HepG2 (cell line): Measurements from ENCODE around the gene ELP5. TPM values are rescaled to one million over a fixed set of nuclear protein-coding genes. Genes with fewer than 3 reads are reported as not detected.

Experiments
- DZIP1 ChIP-seq: sonication (generic); formaldehyde crosslinking; IDR thresholded peaks from 2 replicates; pipeline ENCODE4 v1.5.0; 2020; ENCODE audit warnings: mild to moderate bottlenecking, missing genetic modification reagents
- ETV5 ChIP-seq: IDR thresholded peaks from 2 replicates; pipeline ENCODE4 v1.6.1; 2018; ENCODE audit warnings: missing biosample characterization, missing genetic modification reagents, inconsistent platforms, borderline replicate concordance
- ETV6 ChIP-seq: sonication (generic); formaldehyde crosslinking; conservative IDR thresholded peaks from 2 replicates; pipeline ENCODE4 v1.4.0; 2020; ENCODE audit warnings: missing genetic modification reagents
- GATAD1 ChIP-seq: IDR thresholded peaks from 2 replicates; pipeline ENCODE4 v1.6.1; 2016; ENCODE audit warnings: missing genetic modification reagents, missing compliant biosample characterization
- HOMEZ ChIP-seq: IDR thresholded peaks from 2 replicates; pipeline ENCODE4 v1.6.1; 2016; ENCODE audit warnings: low read depth
- MTA1 ChIP-seq: sonication (generic); formaldehyde crosslinking; IDR thresholded peaks from 2 replicates; pipeline ENCODE4 v1.4.0; 2020; ENCODE audit warnings: missing genetic modification reagents, mild to moderate bottlenecking, borderline replicate concordance
- MXI1 ChIP-seq: IDR thresholded peaks from 3 replicates; pipeline ENCODE4 v1.6.1; 2012; ENCODE audit warnings: low read depth, low read length, inconsistent platforms, borderline replicate concordance
- NFIB ChIP-seq: sonication (generic); formaldehyde crosslinking; IDR thresholded peaks from 2 replicates; pipeline ENCODE4 v1.9.0; 2021; ENCODE audit warnings: missing genetic modification reagents, mild to moderate bottlenecking, borderline replicate concordance
- NRL ChIP-seq: sonication (generic); formaldehyde crosslinking; IDR thresholded peaks from 2 replicates; pipeline ENCODE4 v1.5.0; 2020; ENCODE audit warnings: missing genetic modification reagents, mild to moderate bottlenecking, moderate library complexity, borderline replicate concordance
- RAD21 ChIP-seq: fragments of 450-650 bp; formaldehyde crosslinking; IDR thresholded peaks from 2 replicates; pipeline ENCODE4 v1.5.0; 2020; ENCODE audit warnings: mild to moderate bottlenecking
- STAT6 ChIP-seq: sonication (generic); formaldehyde crosslinking; IDR thresholded peaks from 2 replicates; pipeline ENCODE4 v1.4.0; 2020; ENCODE audit warnings: missing genetic modification reagents, mild to moderate bottlenecking, borderline replicate concordance
- TEAD3 ChIP-seq: optimal IDR thresholded peaks from 2 replicates; pipeline ENCODE3; 2016; ENCODE audit warnings: borderline replicate concordance
- TFE3 ChIP-seq: IDR thresholded peaks from 2 replicates; pipeline ENCODE4 v1.6.1; 2016
- TMF1 ChIP-seq: sonication (generic); formaldehyde crosslinking; IDR thresholded peaks from 2 replicates; pipeline ENCODE4 v1.8.1; 2022; ENCODE audit warnings: low read depth, missing genetic modification reagents
- ZC3H4 ChIP-seq: sonication (generic); formaldehyde crosslinking; IDR thresholded peaks from 2 replicates; pipeline ENCODE4 v1.4.0; 2020; ENCODE audit warnings: missing genetic modification reagents, borderline replicate concordance
- ZFP82 ChIP-seq: sonication (generic); formaldehyde crosslinking; IDR thresholded peaks from 2 replicates; pipeline ENCODE4 v1.5.1; 2020; ENCODE audit warnings: mild to moderate bottlenecking, missing genetic modification reagents, borderline replicate concordance
- ZNF446 ChIP-seq: sonication (generic); formaldehyde crosslinking; IDR thresholded peaks from 2 replicates; pipeline ENCODE4 v1.5.0; 2020; ENCODE audit warnings: mild to moderate bottlenecking, missing genetic modification reagents
- ZNF891 ChIP-seq: sonication (generic); formaldehyde crosslinking; IDR thresholded peaks from 2 replicates; pipeline ENCODE4 v1.5.0; 2020; ENCODE audit warnings: mild to moderate bottlenecking, missing genetic modification reagents
- ZSCAN12 ChIP-seq: sonication (generic); formaldehyde crosslinking; IDR thresholded peaks from 2 replicates; pipeline ENCODE4 v1.9.0; 2021; ENCODE audit warnings: mild to moderate bottlenecking, missing genetic modification reagents
- polyA plus RNA-seq, 8 experiments: library from polyadenylated mRNA; depleted of rRNA in 3 of 8; stranded (reverse) in 7 of 8; unstranded in 1 of 8; fragments of >200 nt; fragmentation: Illumina TruSeq in 4 of 8; extraction: Trizol in 4 of 8; gene quantifications; 2 replicates each; pipeline versions ENCODE4 v1.2.1 to v1.2.3, GENCODE V29; 2011 to 2016; ENCODE audit warnings: low read depth in 4 of 8, missing spikeins in 1 of 8, mixed read lengths in 1 of 8; ENCODE audit not compliant: insufficient read depth in 1 of 8
- total RNA-seq, 5 experiments: library from RNA; depleted of rRNA; stranded (reverse); fragments of >200 nt; fragmentation: Illumina TruSeq; extraction: Trizol; gene quantifications; 2 replicates each; pipeline ENCODE4 v1.2.3, GENCODE V29; 2016; ENCODE audit warnings: low read depth in 1 of 5

ELP5 gene
- total and polyA plus RNA-seq, 2 of the 13 experiments (the other 11 are each of a cell fraction or from before 2014, with no cell fraction given), result 67.6 to 69.8 TPM

GRCh38 chr17:7280519-7281073 lies 28.6 kb downstream of the ELP5 start (continued):
- TF ChIP-seq STAT6, result 0 out of 2 replicates have a peak, but pooled peaks have one; percentile 65
- no peak for TF ChIP-seq ZNF446 (CRISPR knock-in tag)
- peak; percentile 87; the same call in 1 of the 2 replicates for TF ChIP-seq TMF1
- no peak for TF ChIP-seq NFIB
- TF ChIP-seq ZFP82 (CRISPR knock-in tag), result 0 out of 2 replicates have a peak, but pooled peaks have one; percentile 46
- TF ChIP-seq HOMEZ (CRISPR knock-in tag), result 0 out of 2 replicates have a peak, but pooled peaks have one; percentile 22
- TF ChIP-seq MXI1, result peak; percentile 84; the same call in 1 of the 3 replicates
- TF ChIP-seq NRL (CRISPR knock-in tag), result peak; percentile 84
- TF ChIP-seq GATAD1, result peak; percentile 61
- TF ChIP-seq ETV6, result no peak; the same call in 1 of the 2 replicates
- TF ChIP-seq ZC3H4 (CRISPR knock-in tag), result 0 out of 2 replicates have a peak, but pooled peaks have one; percentile 25
- TF ChIP-seq ZNF891, result peak; percentile 90
- peak; percentile 99 for TF ChIP-seq RAD21 (CRISPR knock-in tag)
- TF ChIP-seq ETV5 (CRISPR knock-in tag), result peak; percentile 24; the same call in 1 of the 2 replicates
- no peak for TF ChIP-seq ZSCAN12 (CRISPR knock-in tag)
- peak; percentile 83; the same call in 1 of the 2 replicates for TF ChIP-seq MTA1 (CRISPR knock-in tag)
- peak; percentile 79 for TF ChIP-seq TEAD3
- peak; percentile 47 for TF ChIP-seq TFE3 (CRISPR knock-in tag)
- peak; percentile 86; the same call in 1 of the 2 replicates for TF ChIP-seq DZIP1 (CRISPR knock-in tag)
